ENCODE measurements around the gene ABHD3. TPM values are rescaled to one million over a fixed set of nuclear protein-coding genes. Genes with fewer than 3 reads are reported as not detected.

The ABHD3 gene
- total RNA-seq, 6 experiments from 2014 or later = 20.1 to 22.3 (median 21.4) TPM

DNA sequence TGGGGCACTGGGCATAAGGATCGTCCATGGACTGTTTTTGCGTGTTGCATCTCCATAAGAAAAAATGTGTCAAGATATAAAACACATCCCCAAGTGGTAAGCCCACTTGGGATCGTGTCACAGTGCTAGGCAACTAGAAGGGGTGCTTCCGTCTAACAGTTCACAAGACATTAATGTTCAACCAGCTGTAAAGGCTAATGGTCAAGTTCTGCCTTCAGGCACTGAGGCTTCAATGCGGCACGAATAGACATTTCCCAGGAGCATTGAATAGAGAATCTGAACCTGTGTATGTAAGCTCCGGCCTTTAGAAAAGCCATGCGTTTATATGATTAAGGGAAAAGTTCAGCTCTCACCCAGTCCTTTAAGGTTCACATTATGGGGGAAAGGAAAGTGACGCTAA is 42.0 kb downstream of the ABHD3 start:
- WGBS (ENCODE audit: insufficient coverage, low coverage, low lambda C conversion rate, missing lambda C conversion rate) = 95% methylated on average over 4 of the region's 9 CpGs
- DNase-seq (no peak), ATAC-seq (no peak)
- peaks cover 0 to 6% (median 2%) of the 10 kb centered on the region in 4 donors for H3K36me3 ChIP-seq
- TF ChIP-seq CTCF (IDR thresholded peaks at IDR 0.05) (no peak), POLR2A (IDR thresholded peaks at IDR 0.05) (no peak)
- H3K4me3 ChIP-seq = no peak overlapping the region
- no peak overlapping the region for H3K27ac ChIP-seq
- H3K27me3 ChIP-seq = no peaks in the 10 kb centered on the region
- no peaks in the 10 kb centered on the region for H3K4me1 ChIP-seq
- intact Hi-C loops (cut with DNase I) = no loop called here
- H3K9me3 ChIP-seq = no peaks in the 10 kb centered on the region

DNA sequence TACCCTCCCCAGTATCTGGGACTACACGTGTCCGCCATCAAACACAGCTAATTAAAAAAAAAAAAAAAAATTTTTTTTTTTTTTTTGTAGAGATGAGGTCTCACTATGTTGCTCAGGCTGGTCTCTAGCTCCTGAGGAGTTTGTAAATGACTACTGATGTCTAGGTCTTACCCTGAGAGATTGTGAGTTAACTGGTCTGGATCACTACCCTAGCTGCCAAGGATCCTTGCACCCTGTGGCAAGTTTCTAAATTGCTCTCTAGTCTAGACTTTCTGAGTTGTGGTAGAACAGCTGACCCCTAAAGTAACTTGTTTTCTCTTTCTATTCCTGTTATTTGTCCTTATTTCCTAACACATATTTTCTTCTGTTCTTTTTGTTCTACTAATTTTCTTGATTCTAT is 44.5 kb downstream of the ABHD3 start:
- TF ChIP-seq CTCF (IDR thresholded peaks at IDR 0.05) = no peak
- TF ChIP-seq POLR2A (IDR thresholded peaks at IDR 0.05) = no peak
- ATAC-seq = no peak
- DNase-seq = no peak
- intact Hi-C loops (cut with DNase I) = no loop called here
- H3K4me3 ChIP-seq = no peak overlapping the region
- H3K9me3 ChIP-seq = no peaks in the 10 kb centered on the region
- H3K27ac ChIP-seq = no peak overlapping the region
- peaks cover 0 to 6% (median 2%) of the 10 kb centered on the region in 4 donors for H3K36me3 ChIP-seq
- no peaks in the 10 kb centered on the region for H3K4me1 ChIP-seq
- WGBS (ENCODE audit: insufficient coverage, low coverage, low lambda C conversion rate, missing lambda C conversion rate) = 60% methylated on average over 1 of the region's 2 CpGs
- H3K27me3 ChIP-seq = no peaks in the 10 kb centered on the region

DNA sequence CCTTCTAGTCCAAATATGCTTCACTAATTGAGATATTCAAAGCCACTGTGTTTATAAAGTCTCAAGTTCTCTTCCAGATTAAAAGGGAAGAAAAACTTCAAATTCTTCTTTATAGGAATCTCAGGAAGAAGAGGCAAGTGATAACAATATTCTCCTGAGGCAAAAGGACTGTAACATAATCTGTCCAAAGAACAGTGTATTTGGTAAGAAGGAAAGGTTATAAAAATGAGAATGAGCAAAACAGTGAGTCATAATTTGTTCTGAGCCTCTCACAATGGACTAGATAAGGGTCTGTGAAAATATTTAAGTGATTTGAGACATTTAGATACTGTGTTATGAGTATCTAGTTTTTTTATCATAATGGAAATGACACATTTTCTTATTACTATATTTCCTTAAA is 48.2 kb downstream of the ABHD3 start:
- ATAC-seq = no peak
- intact Hi-C loops (cut with DNase I) = no loop called here

DNA sequence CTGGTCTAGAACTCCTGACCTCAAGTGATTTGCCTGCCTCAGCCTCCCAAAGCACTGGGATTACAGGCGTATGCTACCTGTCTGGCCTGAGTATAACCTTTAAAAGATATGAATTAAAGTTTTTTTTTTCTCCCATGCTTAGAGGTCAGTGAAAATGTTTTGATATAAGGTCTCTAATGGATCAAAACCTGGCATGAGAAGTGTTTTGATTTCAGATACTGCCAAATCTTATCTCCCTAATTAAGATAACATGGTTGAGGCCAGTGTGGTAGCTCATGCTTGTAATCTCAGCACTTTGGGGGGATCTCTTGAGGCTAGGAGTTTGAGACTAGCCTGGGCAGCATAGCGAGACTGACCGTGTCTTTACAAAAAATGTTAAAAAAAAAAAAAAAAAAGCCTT is 51.2 kb downstream of the ABHD3 start:
- intact Hi-C loops (cut with DNase I) = no loop called here
- no peaks in the 10 kb centered on the region for H3K4me1 ChIP-seq

More for the DNA sequence above, 48.2 kb downstream of the ABHD3 start:
- TF ChIP-seq POLR2A (IDR thresholded peaks at IDR 0.05) (no peak), CTCF (IDR thresholded peaks at IDR 0.05) (no peak)
- no peak for DNase-seq
- Histone ChIP-seq H3K27me3 (no peaks in the 10 kb centered on the region), H3K4me3 (no peak overlapping the region), H3K36me3 (peaks cover 0 to 4% (median 1%) of the 10 kb centered on the region in 4 donors), H3K9me3 (no peaks in the 10 kb centered on the region), H3K4me1 (no peaks in the 10 kb centered on the region), H3K27ac (no peak overlapping the region)

More for the DNA sequence above, 51.2 kb downstream of the ABHD3 start:
- Histone ChIP-seq H3K4me3 (no peak overlapping the region), H3K27me3 (no peaks in the 10 kb centered on the region), H3K36me3 (peaks cover 0 to 4% (median 1%) of the 10 kb centered on the region in 4 donors), H3K9me3 (no peaks in the 10 kb centered on the region), H3K27ac (no peak overlapping the region)
- DNase-seq = no peak
- ATAC-seq = no peak
- TF ChIP-seq CTCF (IDR thresholded peaks at IDR 0.05) (no peak), POLR2A (IDR thresholded peaks at IDR 0.05) (no peak)
- WGBS (ENCODE audit: insufficient coverage, low coverage, low lambda C conversion rate, missing lambda C conversion rate) = 95% methylated on average over 2 of the region's 3 CpGs
